ENCODE measurements around the gene TACSTD2.
"Not testable (repeated sequence)": the region's sequence is repeated elsewhere in the genome, so short reads cannot be mapped to it uniquely, and the experiment has no call there.

The TACSTD2 gene

DNA sequence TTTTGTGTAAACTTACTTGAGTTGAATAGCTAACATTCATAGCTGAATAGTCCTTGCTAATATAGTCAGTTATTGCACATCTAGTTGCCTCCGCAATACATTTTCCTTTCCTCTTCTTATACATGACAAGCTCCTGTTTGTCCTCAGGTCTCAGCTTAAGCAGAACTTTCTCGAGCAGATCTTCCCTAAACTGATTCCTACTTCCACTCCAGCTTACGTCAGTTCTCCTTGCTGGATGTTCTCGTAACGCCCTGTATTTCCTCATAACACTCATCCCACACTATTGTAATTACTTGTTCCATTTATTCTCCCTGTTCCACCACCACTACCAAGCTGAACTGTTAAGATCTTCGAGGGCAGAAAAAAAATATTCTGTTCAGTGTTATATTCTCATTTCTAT, 15.4 kb downstream of the TACSTD2 start:
- DNase-seq = no peak

DNA sequence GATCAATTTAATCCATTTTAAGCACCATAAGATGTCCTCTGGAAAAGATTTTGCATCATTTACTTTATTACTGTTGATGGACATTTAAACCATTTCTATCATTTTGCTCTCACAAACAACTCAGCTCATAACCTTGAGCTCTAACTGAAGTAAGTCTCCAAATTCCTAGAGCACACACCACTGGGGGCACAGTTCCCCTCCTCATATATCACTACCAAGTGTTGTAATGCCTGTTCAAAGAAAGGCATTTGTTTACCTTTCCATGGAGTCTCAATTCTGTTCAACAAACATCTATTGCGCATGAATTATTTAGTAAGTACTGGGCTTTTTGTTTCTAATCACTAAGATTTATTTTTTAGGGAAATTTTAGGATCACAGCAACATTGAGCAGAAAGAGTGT, 21.7 kb downstream of the TACSTD2 start:
- no peak for DNase-seq

DNA sequence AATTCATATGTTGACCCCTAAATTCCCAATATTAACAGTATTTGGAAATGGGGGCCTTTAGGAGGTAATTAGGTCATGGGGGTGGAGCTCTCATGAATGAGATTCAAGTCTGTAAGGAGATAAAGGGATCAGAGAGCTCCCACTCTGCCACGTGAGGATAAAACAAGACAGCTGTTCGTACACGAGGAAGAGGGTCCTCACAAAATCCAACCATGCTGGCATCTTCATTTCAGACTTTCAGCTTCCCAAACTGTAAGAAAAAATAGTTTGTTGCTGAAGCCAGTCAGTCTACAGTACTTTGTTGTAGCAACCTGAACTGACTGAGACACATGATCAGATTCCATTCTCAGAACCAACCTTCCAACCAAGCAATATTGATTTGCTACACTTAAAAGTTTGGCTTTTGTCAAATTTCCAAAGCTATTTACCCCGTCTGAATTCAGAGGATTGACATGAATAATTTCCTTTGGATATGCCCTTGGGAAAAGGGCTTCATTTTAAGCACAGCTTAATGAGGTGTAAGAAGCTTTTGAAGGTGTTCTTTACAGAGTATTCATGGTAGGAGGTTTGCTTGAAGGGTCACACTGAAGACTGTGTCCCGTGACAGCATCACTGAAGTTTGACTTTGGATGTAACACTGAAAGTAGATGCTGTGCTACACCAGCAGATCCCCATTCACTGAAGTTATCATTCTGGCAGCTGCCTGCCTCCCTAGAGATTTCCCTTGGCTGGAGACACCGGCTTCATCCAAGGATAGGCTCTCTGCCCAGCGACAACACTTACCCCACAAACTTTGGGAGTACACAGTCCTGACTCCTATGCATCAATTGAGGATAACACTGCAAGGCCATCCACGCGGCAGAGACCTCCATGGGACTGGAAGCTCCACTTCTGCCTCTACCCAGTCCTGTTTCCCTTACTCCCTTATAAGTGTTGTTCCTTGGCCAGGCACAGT, 25.6 kb downstream of the TACSTD2 start:
- no peak for DNase-seq

DNA sequence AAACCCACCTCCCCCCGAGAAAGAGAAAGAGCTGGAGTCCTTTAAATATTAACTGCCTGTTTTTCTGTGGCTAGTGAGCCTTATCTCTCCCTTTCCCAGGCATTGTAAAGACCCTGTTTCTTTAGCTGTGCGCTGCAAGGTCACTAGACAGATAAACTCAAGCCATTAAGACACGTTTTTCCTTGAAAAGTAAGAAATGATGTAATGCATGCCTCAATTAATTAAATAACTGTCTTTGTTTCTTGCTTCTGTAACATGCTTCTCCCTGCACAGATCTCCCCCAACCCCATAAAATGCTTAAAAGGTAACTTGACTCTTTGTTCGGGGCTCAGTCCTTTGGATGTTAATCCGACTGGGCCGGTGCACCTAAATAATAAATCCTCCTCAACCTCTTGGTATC, 27.8 kb downstream of the TACSTD2 start:
- DNase-seq = not testable (repeated sequence)

- DNase-seq = no peak
These were observed 28.7 kb downstream of the TACSTD2 start for GRCh38 chr1:58548371-58548770.

GRCh38 chr1:58546520-58547308, 30.3 kb downstream of the TACSTD2 start, which contains the start of gene OMA1:
TSS of gene OMA1 (minus strand) at chr1:58546726. CDS start at chr1:58539294, 7,432 bp downstream.
- DNase-seq = peak; percentile 91

DNA sequence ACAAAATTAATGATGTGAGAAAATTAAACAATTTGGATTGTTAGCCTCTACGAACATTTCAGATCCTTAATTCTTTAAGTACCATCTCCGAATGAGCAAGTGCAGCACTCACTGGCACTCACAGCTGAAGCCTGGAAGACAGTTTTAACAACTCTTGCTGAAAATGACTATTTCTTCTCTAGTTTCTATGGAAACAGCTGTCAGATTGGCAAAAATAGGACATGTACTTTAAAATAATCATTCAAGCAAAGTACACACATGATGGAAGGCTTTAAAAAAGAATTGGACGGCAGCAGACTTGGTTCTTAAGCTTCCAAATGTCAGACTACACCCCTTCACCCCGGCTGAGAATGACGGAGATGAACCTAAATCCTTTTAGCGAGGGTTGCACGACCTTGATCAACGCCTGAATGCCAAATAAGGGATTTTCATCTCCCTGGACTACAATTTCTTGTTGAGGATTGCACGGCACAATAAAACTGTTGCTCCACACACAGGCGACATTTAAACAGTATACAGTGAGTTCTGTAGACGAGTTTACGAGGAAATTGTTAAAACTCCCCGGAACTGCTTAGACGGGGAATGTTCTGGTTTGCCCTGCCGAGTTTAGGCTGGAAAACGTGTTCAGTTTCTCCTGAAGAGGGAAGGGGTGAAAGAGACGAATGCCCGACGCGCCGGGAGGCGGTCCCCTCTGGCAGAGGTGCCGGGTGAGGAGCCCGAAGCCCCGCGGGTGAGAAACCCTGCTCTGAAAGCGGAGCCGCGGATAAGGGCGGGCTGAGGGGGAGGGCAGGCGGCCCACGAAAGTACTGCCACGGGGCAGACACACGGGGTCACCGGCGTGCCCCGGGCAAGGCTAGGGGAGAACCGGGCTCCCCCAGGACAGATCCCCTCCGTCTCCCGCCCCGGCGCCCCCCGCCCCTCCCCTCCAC, 31.2 kb downstream of the TACSTD2 start:
- DNase-seq = peak; percentile 64

GRCh38 chr1:58543260-58543659, 33.8 kb downstream of the TACSTD2 start:
- no peak for DNase-seq

DNA sequence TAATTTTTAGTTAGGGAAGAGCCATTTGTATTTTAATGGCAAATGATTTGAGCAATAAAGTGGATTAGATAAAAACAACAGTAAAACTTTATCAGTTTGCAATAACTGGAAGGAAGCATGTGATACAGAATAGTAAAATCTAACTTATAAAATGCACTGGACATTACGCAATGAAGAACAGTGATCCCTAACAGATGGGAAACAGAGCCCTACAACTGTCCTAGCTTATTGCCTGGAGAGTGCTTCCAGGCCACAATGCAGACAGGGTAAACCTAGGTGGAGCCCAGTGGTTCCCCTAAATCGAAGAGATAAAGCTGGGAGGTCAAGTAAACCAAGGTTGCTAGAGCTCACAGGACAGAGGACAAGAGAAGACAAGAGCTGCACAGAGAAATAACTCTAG, 37.5 kb downstream of the TACSTD2 start:
- no peak for DNase-seq

DNA sequence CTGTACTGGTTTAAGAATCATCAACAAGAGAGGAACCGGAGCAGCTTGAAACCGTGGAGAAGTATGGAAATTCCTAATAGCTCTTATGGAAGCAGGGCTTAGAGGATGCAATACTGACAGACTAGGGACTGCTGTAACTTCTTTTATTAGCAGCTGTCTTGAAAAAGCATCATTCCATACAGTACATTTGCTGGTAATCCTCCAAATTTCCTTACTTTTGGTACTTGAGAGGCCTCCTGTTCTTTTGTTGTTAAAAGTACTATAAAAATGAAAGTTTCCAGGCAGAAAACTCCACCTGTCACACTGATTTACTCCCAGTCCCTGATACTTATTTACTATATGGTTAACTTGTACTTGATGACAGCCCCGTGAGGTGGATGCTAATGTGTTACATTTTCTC, 38.2 kb downstream of the TACSTD2 start:
- no peak for DNase-seq

DNA sequence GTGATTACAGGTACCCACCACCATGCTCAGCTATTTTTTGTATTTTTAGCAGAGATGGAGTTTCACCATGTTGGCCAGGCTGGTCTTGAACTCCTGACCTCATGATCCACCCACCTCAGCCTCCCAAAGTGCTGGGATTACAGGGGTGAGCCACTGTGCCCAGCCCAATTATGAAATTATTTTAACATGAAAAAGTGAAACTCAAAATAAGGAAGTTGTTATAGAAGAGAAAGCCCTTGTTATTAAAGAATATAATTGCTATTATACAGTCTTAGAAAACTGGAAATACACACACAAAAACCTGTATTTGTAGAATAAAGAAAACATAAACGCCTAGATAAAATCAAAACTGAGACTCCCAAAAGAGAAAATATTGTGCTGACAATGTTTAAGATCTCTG, 45.2 kb downstream of the TACSTD2 start:
- DNase-seq = not testable (repeated sequence)

- no peak for DNase-seq
These were observed 47.8 kb downstream of the TACSTD2 start for GRCh38 chr1:58529284-58529683.

GRCh38 chr1:58528518-58528917, 48.5 kb downstream of the TACSTD2 start:
- no peak for DNase-seq
